Mesenchymal stem cell (in vitro differentiated cells and primary cell): ENCODE results near the gene WDR72.
A peak's percentile ranks its signal among the peaks of the same experiment; 100 is the strongest.

Experiments used
- DNase-seq: peaks from one replicate; pipeline ENCODE4 v3.0.0-alpha.2; 2013
- H2AFZ ChIP-seq: one replicate; pipeline ENCODE4 v1.6.1; 2013; ENCODE audit warnings: low read depth, mild to moderate bottlenecking, control low read depth, inconsistent platforms, low read length, moderate library complexity
- H2AK5ac ChIP-seq: 2 replicates; pipeline ENCODE4 v1.6.1; 2013; ENCODE audit warnings: low read length, moderate library complexity, mild to moderate bottlenecking, inconsistent platforms; ENCODE audit not compliant: severe bottlenecking
- H2BK120ac ChIP-seq: one replicate; pipeline ENCODE4 v1.6.1; 2013; ENCODE audit warnings: low read depth, mild to moderate bottlenecking, inconsistent platforms, low read length, moderate library complexity
- H2BK12ac ChIP-seq, 2 experiments: one replicate each; pipeline ENCODE4 v1.6.1; 2013; ENCODE audit warnings: inconsistent platforms in 2 of 2, low read length in 2 of 2, mild to moderate bottlenecking in 2 of 2, moderate library complexity in 2 of 2, control low read depth in 1 of 2
- H2BK15ac ChIP-seq: one replicate; pipeline ENCODE4 v1.6.1; 2013; ENCODE audit warnings: mild to moderate bottlenecking, low read depth, inconsistent platforms; ENCODE audit not compliant: poor library complexity, severe bottlenecking
- H2BK5ac ChIP-seq: 2 replicates; pipeline ENCODE4 v1.6.1; 2013; ENCODE audit warnings: low read depth, mild to moderate bottlenecking, low read length, control low read depth, inconsistent platforms; ENCODE audit not compliant: poor library complexity, severe bottlenecking
- H3K14ac ChIP-seq, 2 experiments: one replicate each; pipeline ENCODE4 v1.6.1; 2013; ENCODE audit warnings: inconsistent platforms in 2 of 2, low read length in 2 of 2, control low read depth in 1 of 2, mild to moderate bottlenecking in 1 of 2, moderate library complexity in 1 of 2
- H3K18ac ChIP-seq, 2 experiments: one replicate each; pipeline ENCODE4 v1.6.1; 2013; ENCODE audit warnings: inconsistent platforms in 2 of 2, low read length in 2 of 2, control low read depth in 1 of 2, low read depth in 1 of 2, mild to moderate bottlenecking in 1 of 2
- H3K23ac ChIP-seq, 2 experiments: one replicate each; pipeline ENCODE4 v1.6.1; 2013; ENCODE audit warnings: inconsistent platforms in 2 of 2, low read length in 2 of 2, mild to moderate bottlenecking in 2 of 2, moderate library complexity in 2 of 2, control low read depth in 1 of 2
- H3K27ac ChIP-seq: 2 replicates; pipeline ENCODE4 v1.5.1; 2013; ENCODE audit warnings: mild to moderate bottlenecking, moderate library complexity, low read length, control low read depth, inconsistent platforms; ENCODE audit not compliant: poor library complexity, severe bottlenecking
- H3K27me3 ChIP-seq, 2 experiments: 2 replicates each; pipeline versions ENCODE4 v1.6.1 to v1.7.0; 2013; ENCODE audit warnings: low read length in 2 of 2, mild to moderate bottlenecking in 2 of 2, moderate library complexity in 2 of 2, control low read depth in 1 of 2, inconsistent platforms in 1 of 2; ENCODE audit not compliant: control insufficient read depth in 1 of 2, insufficient read depth in 1 of 2
- H3K36me3 ChIP-seq, 2 experiments: 2 replicates each; pipeline versions ENCODE4 v1.6.1 to v1.7.0; 2013; ENCODE audit warnings: low read length in 2 of 2, control low read depth in 1 of 2, inconsistent platforms in 1 of 2, low read depth in 1 of 2, mild to moderate bottlenecking in 1 of 2; ENCODE audit not compliant: insufficient read depth in 2 of 2, control insufficient read depth in 1 of 2
- H3K4ac ChIP-seq, 2 experiments: one replicate each; pipeline ENCODE4 v1.6.1; 2013; ENCODE audit warnings: inconsistent platforms in 2 of 2, low read length in 2 of 2, mild to moderate bottlenecking in 2 of 2, moderate library complexity in 2 of 2, control low read depth in 1 of 2, low read depth in 1 of 2
- H3K4me1 ChIP-seq: 2 replicates; pipeline ENCODE4 v1.6.1; 2013; ENCODE audit warnings: low read depth, low read length, control low read depth; ENCODE audit not compliant: control insufficient read depth, insufficient read depth
- H3K4me2 ChIP-seq: 2 replicates; pipeline ENCODE4 v1.6.1; 2013; ENCODE audit warnings: low read length, mild to moderate bottlenecking, inconsistent platforms; ENCODE audit not compliant: poor library complexity, severe bottlenecking
- H3K4me3 ChIP-seq, 2 experiments: 2 replicates each; pipeline versions ENCODE4 v1.5.1 to v1.7.0; 2013; ENCODE audit warnings: low read length in 2 of 2, mild to moderate bottlenecking in 2 of 2, control low read depth in 1 of 2, low read depth in 1 of 2; ENCODE audit not compliant: insufficient read depth in 1 of 2
- H3K79me1 ChIP-seq: replicated peaks from 2 replicates; pipeline ENCODE4 v1.6.1; 2013; ENCODE audit warnings: mild to moderate bottlenecking, control low read depth, low read length, inconsistent platforms; ENCODE audit not compliant: poor library complexity, severe bottlenecking
- H3K9ac ChIP-seq: 2 replicates; pipeline ENCODE4 v1.7.0; 2013; ENCODE audit warnings: mild to moderate bottlenecking, low read length, moderate library complexity
- H3K9me3 ChIP-seq: 2 replicates; pipeline ENCODE4 v1.7.0; 2013; ENCODE audit warnings: mild to moderate bottlenecking, low read length; ENCODE audit not compliant: control insufficient read depth
- H4K8ac ChIP-seq: one replicate; pipeline ENCODE4 v1.6.1; 2013; ENCODE audit warnings: inconsistent platforms, mild to moderate bottlenecking, low read length, moderate library complexity
- H4K91ac ChIP-seq: one replicate; pipeline ENCODE4 v1.6.1; 2013; ENCODE audit warnings: mild to moderate bottlenecking, low read length, inconsistent platforms
- whole genome bisulfite sequencing: methylation state at CpG from one replicate; pipeline ENCODE4 v1.1.7; 2013; ENCODE audit warnings: mixed read lengths; 5-methylcytosine and 5-hydroxymethylcytosine counted together

WDR72 gene

GRCh38 chr15:53627279-53627678 lies 132.2 kb downstream of the WDR72 start:
- Histone ChIP-seq H3K79me1 (peaks cover 22% of the 10 kb centered on the region), H3K9ac (no peak overlapping the region), H2AK5ac (no peak overlapping the region), H2BK12ac (no peak overlapping the region), H4K91ac (no peak overlapping the region), H3K14ac (no peak overlapping the region), H3K36me3 (peaks cover 0 to 4% of the 10 kb centered on the region in 2 experiments), H2BK120ac (no peak overlapping the region), H3K9me3 (peaks cover 6% of the 10 kb centered on the region), H3K4me1 (no peaks in the 10 kb centered on the region), H3K18ac (no peak overlapping the region), H3K23ac (no peak overlapping the region), H3K27ac (no peak overlapping the region), H3K27me3 (no peaks in the 10 kb centered on the region), H2BK5ac (no peak overlapping the region), H2AFZ (no peak overlapping the region), H3K4me2 (no peak overlapping the region), H3K4me3 (no peak overlapping the region), H4K8ac (no peak overlapping the region), H2BK15ac (no peak overlapping the region), H3K4ac (no peak overlapping the region)
- 80% methylated on average over 1 of the region's 3 CpGs for WGBS
- no peak for DNase-seq

- Histone ChIP-seq H2BK15ac (no peak overlapping the region), H3K4me3 (no peak overlapping the region), H3K14ac (no peak overlapping the region), H3K27me3 (no peaks in the 10 kb centered on the region), H4K8ac (no peak overlapping the region), H2AK5ac (peak overlapping the region; percentile 36), H3K36me3 (no peaks in the 10 kb centered on the region), H3K27ac (no peak overlapping the region), H2AFZ (no peak overlapping the region), H3K79me1 (peaks cover 14% of the 10 kb centered on the region), H2BK5ac (no peak overlapping the region), H3K9me3 (no peaks in the 10 kb centered on the region), H2BK120ac (no peak overlapping the region), H3K23ac (no peak overlapping the region), H3K4ac (no peak overlapping the region), H3K9ac (no peak overlapping the region), H3K4me2 (no peak overlapping the region), H2BK12ac (no peak overlapping the region), H3K4me1 (no peaks in the 10 kb centered on the region), H4K91ac (no peak overlapping the region), H3K18ac (no peak overlapping the region)
- no peak for DNase-seq
- WGBS = 91% methylated on average over 22 of the region's 22 CpGs
These were observed 133.3 kb downstream of the WDR72 start for GRCh38 chr15:53625962-53626845.

GRCh38 chr15:53625260-53625659 lies 134.2 kb downstream of the WDR72 start:
- H3K79me1 ChIP-seq = peaks cover 13% of the 10 kb centered on the region
- H2BK120ac ChIP-seq = no peak overlapping the region
- H4K91ac ChIP-seq = no peak overlapping the region
- no peaks in the 10 kb centered on the region for H3K27me3 ChIP-seq
- H4K8ac ChIP-seq = no peak overlapping the region
- no peak overlapping the region for H2AFZ ChIP-seq
- H3K4me3 ChIP-seq = no peak overlapping the region
- H3K36me3 ChIP-seq = no peaks in the 10 kb centered on the region
- no peak overlapping the region for H3K18ac ChIP-seq
- no peak overlapping the region for H3K23ac ChIP-seq
- H3K27ac ChIP-seq = no peak overlapping the region
- no peak overlapping the region for H2AK5ac ChIP-seq
- H2BK12ac ChIP-seq = no peak overlapping the region
- no peak overlapping the region for H3K9ac ChIP-seq
- DNase-seq = no peak
- no peak overlapping the region for H3K4me2 ChIP-seq
- no peaks in the 10 kb centered on the region for H3K9me3 ChIP-seq
- no peak overlapping the region for H2BK15ac ChIP-seq
- no peak overlapping the region for H2BK5ac ChIP-seq
- H3K4me1 ChIP-seq = no peaks in the 10 kb centered on the region
- H3K4ac ChIP-seq = no peak overlapping the region
- no peak overlapping the region for H3K14ac ChIP-seq

- Histone ChIP-seq H2BK120ac (no peak overlapping the region), H3K27ac (no peak overlapping the region), H2AK5ac (no peak overlapping the region), H3K4me2 (no peak overlapping the region), H3K18ac (no peak overlapping the region), H2AFZ (no peak overlapping the region), H3K23ac (no peak overlapping the region), H2BK12ac (no peak overlapping the region), H3K27me3 (no peaks in the 10 kb centered on the region), H3K4ac (no peak overlapping the region), H4K91ac (no peak overlapping the region), H4K8ac (no peak overlapping the region), H2BK15ac (no peak overlapping the region), H3K79me1 (peaks cover 9% of the 10 kb centered on the region), H3K14ac (no peak overlapping the region), H3K9ac (no peak overlapping the region), H3K4me3 (no peak overlapping the region), H3K4me1 (no peaks in the 10 kb centered on the region), H3K36me3 (no peaks in the 10 kb centered on the region), H2BK5ac (no peak overlapping the region), H3K9me3 (no peaks in the 10 kb centered on the region)
- WGBS = 52% methylated on average over 2 of the region's 2 CpGs
- no peak for DNase-seq
These were observed 141.0 kb downstream of the WDR72 start for GRCh38 chr15:53618461-53618860.
